Progenitor cell of endocrine pancreas (in vitro differentiated cells): ENCODE results near the gene KCNMB1. TPM values are rescaled to one million over a fixed set of nuclear protein-coding genes. Genes with fewer than 3 reads are reported as not detected.

Experiments
- DNase-seq: peaks from one replicate; pipeline ENCODE4 v3.0.0; 2021; ENCODE audit warnings: low spot score; ENCODE audit not compliant: unreplicated experiment
- H3K27ac Mint-ChIP-seq: 2 replicates; pipeline ENCODE4 v1.8.0; 2021; ENCODE audit warnings: mild to moderate bottlenecking, moderate library complexity, mixed read lengths
- H3K27me3 Mint-ChIP-seq: 2 replicates; pipeline ENCODE4 v1.8.0; 2021; ENCODE audit warnings: mixed read lengths
- H3K36me3 Mint-ChIP-seq: 2 replicates; pipeline ENCODE4 v1.8.0; 2022; ENCODE audit warnings: mixed read lengths; ENCODE audit not compliant: insufficient read depth
- H3K4me1 Mint-ChIP-seq: 2 replicates; pipeline ENCODE4 v1.8.0; 2021; ENCODE audit warnings: low read depth, mixed read lengths
- H3K4me3 Mint-ChIP-seq: 2 replicates; pipeline ENCODE4 v1.8.0; 2021; ENCODE audit warnings: low read depth, mild to moderate bottlenecking, moderate library complexity, mixed read lengths
- H3K9me3 Mint-ChIP-seq: 2 replicates; pipeline ENCODE4 v1.8.0; 2021; ENCODE audit warnings: low read depth, mixed read lengths
- CTCF ChIP-seq: fragments of 200-600 bp; sonication (generic); IDR thresholded peaks from one replicate; pipeline ENCODE4 v1.5.0; 2021; ENCODE audit warnings: antibody characterized with exemption, mild to moderate bottlenecking; ENCODE audit not compliant: unreplicated experiment
- total RNA-seq: library from RNA; stranded (reverse); gene quantifications from 2 replicates; pipeline ENCODE4 v1.2.1, GENCODE V29; 2021

The KCNMB1 gene
- total RNA-seq, 1 donor from 2014 or later = not detected

- H3K27ac Mint-ChIP-seq = no peak overlapping the region
- H3K4me3 Mint-ChIP-seq = no peak overlapping the region
These were observed 28.5 kb downstream of the KCNMB1 start for GRCh38 chr5:170360709-170361108.

GRCh38 chr5:170357955-170358444 is 31.2 kb downstream of the KCNMB1 start:
- no peak overlapping the region for H3K27ac Mint-ChIP-seq
- no peak overlapping the region for H3K4me3 Mint-ChIP-seq
- DNase-seq = no peak
- H3K4me1 Mint-ChIP-seq = peaks cover 10% of the 10 kb centered on the region
- TF ChIP-seq CTCF = no peak
- H3K9me3 Mint-ChIP-seq = no peaks in the 10 kb centered on the region
- H3K36me3 Mint-ChIP-seq = no peaks in the 10 kb centered on the region
- H3K27me3 Mint-ChIP-seq = peaks cover 46% of the 10 kb centered on the region

More at GRCh38 chr5:170360709-170361108, 28.5 kb downstream of the KCNMB1 start:
- H3K27me3 Mint-ChIP-seq = peaks cover 24% of the 10 kb centered on the region
- DNase-seq = no peak
- H3K4me1 Mint-ChIP-seq = peaks cover 7% of the 10 kb centered on the region
- no peaks in the 10 kb centered on the region for H3K9me3 Mint-ChIP-seq
- no peak for TF ChIP-seq CTCF
- H3K36me3 Mint-ChIP-seq = no peaks in the 10 kb centered on the region

- TF ChIP-seq CTCF = no peak
- Mint-ChIP-seq H3K27me3 (peaks cover 61% of the 10 kb centered on the region), H3K9me3 (no peaks in the 10 kb centered on the region), H3K36me3 (no peaks in the 10 kb centered on the region), H3K4me3 (no peak overlapping the region), H3K27ac (no peak overlapping the region), H3K4me1 (peaks cover 10% of the 10 kb centered on the region)
- DNase-seq = no peak
These were observed 33.5 kb downstream of the KCNMB1 start for GRCh38 chr5:170355601-170356098.

- Mint-ChIP-seq H3K27me3 (peaks cover 69% of the 10 kb centered on the region), H3K4me3 (no peak overlapping the region), H3K36me3 (no peaks in the 10 kb centered on the region), H3K27ac (no peak overlapping the region), H3K4me1 (peaks cover 10% of the 10 kb centered on the region), H3K9me3 (no peaks in the 10 kb centered on the region)
- TF ChIP-seq CTCF = no peak
- DNase-seq = no peak
These were observed 35.2 kb downstream of the KCNMB1 start for GRCh38 chr5:170353961-170354360.

GRCh38 chr5:170353011-170353761 is 36.0 kb downstream of the KCNMB1 start:
- H3K27ac Mint-ChIP-seq = no peak overlapping the region
- no peak overlapping the region for H3K4me3 Mint-ChIP-seq
- peaks cover 74% of the 10 kb centered on the region for H3K27me3 Mint-ChIP-seq
- H3K36me3 Mint-ChIP-seq = no peaks in the 10 kb centered on the region
- no peak for TF ChIP-seq CTCF
- no peak for DNase-seq
- no peaks in the 10 kb centered on the region for H3K9me3 Mint-ChIP-seq
- H3K4me1 Mint-ChIP-seq = peaks cover 10% of the 10 kb centered on the region
